SIG-M5 (cell line): ENCODE data around the gene MEGF11.

Source experiments
- DNase-seq: peaks from one replicate; lab custom pipeline; 2025; lab: John Stamatoyannopoulos, UW

Gene MEGF11

DNA sequence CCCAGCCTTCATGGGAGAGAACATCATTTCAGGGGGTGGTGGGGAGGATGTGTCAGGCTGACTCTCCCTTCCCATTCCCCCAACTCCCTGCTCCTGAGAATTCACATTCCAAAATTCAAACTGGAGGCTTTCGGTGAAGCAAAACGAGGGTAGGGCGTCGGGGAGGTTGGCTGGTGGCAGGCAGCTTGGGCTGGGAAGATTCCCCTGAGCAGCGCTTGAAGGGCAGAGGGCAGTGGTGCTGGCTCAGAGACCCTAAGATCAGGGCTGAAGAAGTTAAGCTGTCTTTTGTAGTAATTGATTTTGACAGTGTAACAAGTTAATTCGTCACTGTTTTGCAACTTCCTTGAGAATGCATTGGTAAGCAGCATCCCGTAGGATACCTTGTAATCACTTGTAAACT, 196.5 kb downstream of the MEGF11 start:
- no peak for DNase-seq

DNA sequence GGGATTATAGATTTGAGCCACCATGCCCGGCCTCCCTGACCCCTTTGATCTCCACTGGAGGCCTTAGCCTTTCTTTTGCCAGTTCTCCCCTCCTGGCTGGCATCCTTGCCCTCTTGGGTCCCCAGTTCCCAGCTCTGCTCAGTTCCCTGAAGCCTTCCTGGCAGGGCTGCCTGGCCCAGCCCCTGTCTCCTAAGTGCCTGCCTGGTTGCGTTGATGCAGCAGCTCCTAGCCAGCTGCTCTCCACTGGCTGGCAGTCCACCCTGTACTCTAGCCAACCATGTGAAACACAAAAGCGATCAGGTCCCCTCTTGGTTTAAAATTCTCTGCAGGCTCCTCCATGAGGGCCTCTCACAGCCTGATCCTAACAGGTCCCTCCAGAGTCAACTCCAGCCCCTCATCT, 199.6 kb downstream of the MEGF11 start:
- DNase-seq: no peak

DNA sequence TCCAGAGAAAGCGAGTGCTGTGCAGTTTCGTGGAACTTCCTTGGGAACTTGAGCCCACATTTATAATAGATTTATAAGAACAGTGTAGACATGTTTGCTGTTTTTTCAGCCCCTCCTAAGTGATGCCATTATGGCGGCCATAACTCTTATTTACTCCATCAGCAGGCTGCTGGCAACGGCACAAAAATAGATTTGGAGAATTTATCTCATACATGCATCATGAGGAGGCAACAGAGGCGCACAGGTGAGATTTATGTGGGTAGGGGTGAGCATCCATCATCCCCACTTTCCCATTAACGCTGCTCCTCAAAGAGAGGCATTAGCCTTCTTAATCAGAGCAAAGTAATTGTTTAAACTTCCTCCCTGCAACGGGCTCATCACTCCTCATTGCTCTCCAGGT, 201.7 kb downstream of the MEGF11 start:
- DNase-seq: no peak

- DNase-seq: no peak
These were observed 203.3 kb downstream of the MEGF11 start for GRCh38 chr15:66050264-66050663.

DNA sequence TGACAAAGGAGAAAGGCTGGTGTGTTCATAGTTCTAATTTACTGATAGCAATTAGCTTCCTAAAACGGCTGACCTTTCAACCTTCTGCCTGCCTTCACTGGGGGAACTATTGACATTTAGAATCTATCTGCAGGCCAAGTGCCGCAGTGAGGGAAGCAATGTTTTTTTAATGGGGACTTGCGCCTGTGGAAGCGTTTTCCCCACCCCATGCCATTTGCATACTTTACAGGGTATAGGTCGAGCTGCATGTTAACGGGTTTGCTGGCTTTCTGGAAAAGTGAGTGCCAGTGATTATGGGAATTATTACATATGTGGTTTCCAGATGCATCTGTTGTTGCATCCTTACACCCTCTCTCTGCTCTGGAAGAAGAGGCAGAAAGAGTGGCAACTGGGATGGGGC, 204.2 kb downstream of the MEGF11 start:
- DNase-seq: no peak

- no peak for DNase-seq
These were observed 206.1 kb downstream of the MEGF11 start for GRCh38 chr15:66047321-66048024.

GRCh38 chr15:66046751-66047150, 206.8 kb downstream of the MEGF11 start:
- no peak for DNase-seq

GRCh38 chr15:66046326-66046725, 207.2 kb downstream of the MEGF11 start:
- no peak for DNase-seq

DNA sequence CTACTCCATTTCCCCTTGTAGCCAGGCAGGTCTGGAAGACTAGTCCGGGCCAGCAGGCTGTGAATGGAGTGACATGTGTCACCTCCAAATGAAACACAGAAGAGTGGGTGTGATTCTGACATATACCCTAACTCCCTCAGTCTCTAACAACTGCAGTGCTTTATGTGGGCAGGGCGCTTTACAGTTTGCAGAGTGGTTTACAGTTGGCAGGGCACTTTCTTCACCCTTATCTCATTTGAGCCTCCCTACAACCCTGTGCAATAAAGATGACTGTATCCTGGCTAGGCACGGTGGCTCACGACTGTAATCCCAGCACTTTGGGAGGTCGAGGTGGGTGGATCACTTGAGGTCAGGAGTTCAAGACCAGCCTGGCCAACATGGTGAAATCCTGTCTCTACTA, 208.0 kb downstream of the MEGF11 start:
- DNase-seq: no peak

- DNase-seq: no peak
These were observed 208.7 kb downstream of the MEGF11 start for GRCh38 chr15:66044837-66045236.

- DNase-seq: no peak
These were observed 210.3 kb downstream of the MEGF11 start for GRCh38 chr15:66043264-66043663.

DNA sequence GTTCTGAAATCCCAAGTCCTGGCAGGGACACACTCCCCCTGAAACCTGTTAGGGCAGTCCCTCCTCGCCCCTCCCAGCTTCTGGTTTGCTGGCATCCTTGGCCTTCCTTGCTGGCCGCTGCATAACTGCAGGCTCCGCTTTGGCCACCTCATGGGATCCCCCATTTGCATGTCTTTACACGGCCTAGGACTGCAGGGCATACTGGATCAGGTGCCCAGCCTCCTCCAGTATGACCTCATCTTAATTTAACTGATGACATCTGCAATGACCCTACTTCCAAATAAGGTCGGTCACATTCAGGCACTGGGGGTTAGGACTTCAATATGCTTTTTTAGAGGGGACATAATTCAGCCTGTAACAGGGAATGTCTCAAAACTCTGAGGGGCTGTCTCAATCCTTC, 210.9 kb downstream of the MEGF11 start:
- DNase-seq: no peak

DNA sequence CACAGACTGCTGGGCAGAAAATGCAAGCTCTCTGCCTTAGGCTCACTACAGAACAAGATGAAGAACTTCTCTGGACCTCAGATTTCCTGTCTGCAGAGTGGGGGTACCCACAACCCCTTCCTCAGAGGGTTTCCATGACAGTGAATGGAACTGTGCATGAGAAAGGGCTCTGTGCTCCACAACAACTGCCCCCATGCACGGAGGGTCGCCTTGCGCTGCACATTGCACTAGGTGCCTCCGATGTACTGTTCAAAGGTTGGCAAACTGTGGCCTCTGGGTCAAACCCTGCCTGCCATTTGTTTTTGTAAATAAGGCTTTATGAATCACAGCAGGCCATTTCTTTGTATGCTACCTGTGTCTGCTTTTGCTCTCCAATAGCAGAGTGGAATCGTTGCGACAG, 212.3 kb downstream of the MEGF11 start:
- no peak for DNase-seq

DNA sequence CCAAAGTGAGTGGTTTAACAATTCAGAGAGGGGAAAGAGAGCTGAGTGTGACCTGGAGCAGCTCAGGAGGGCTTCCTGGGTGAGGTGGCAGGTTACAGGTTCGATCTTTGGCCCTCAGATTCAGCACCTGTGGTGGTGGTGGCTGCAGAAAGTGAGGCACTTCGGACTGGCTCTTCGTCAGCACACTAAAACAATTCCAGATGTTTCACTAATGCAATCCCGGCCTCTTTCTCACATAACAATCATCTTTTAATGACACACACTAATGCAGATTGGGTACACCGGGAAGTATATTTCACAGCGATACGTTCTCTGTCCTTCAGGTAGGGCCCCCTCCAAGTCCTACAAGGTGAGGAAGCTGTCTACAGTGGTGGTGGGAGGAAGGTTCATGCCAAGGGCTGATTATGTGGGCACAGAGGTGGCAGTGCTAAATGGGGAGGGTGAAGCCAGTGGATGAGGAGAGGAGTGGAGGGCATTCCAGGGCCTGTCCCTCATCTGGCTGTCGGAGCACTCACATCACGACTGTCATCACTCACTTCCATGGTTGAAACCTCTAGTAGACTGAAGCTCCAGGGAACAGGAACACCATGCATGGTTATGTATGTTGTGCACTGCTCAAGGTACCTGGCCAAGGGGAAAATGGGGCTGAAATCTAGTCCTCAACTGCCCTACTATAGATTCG, 213.2 kb downstream of the MEGF11 start:
- DNase-seq: no peak

DNA sequence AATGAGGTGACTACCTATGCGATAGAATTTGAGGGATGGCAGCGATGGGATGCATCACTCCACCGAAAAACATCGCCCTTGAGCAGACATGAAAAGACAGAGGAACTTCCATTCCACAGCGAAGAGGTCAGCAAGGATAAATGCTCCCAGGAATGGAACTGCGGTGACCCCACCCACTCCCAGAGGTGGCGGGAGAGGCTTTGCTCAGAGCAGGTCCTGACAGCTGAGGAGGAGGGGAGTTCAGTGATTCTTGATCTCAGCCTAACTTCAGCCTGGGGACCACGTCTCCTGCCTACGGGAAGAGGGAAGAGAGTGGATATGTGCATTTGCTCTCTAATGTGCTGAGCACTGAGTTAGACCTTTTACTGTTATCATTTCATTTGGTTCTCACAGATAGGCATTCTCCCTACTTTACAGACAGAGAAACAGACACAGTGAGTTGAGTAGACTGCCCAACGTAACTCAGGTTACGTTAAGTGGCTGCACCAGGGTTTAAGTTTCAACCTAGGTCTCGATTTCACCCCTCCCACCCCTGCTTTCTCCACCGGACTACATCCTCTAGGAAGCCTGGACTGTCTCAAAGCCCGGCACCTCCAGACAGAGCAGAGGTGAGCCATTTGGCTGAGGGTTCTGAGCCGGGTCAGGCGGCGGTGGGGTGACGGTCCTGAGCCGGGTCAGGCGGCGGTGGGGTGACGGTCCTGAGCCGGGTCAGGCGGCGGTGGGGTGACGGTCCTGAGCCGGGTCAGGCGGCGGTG, 214.3 kb downstream of the MEGF11 start:
- no peak for DNase-seq

GRCh38 chr15:66038387-66039116, 215.0 kb downstream of the MEGF11 start:
- no peak for DNase-seq

DNA sequence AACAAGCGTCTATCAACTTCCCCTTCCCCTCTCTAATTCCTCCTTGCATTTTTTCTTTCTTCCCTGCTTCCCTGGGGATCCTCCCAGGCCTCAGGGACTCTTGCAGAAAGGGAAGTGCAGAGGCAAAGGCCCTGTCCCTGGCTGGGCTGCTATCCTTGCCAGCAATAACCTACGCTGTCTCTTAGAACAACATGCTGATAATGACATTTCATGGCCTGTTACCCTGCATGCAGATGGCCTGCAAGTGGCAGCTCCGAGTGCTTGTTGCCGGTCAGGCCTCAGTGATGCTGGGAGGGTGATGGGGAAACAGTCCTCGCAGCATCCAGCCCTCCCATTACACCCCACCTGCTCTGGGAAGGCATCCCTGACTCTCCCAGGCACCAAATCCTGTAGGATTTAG, 216.7 kb downstream of the MEGF11 start:
- no peak for DNase-seq

- no peak for DNase-seq
These were observed 217.6 kb downstream of the MEGF11 start for GRCh38 chr15:66035901-66036300.

- no peak for DNase-seq
These were observed 220.4 kb downstream of the MEGF11 start for GRCh38 chr15:66033143-66033542.

- DNase-seq: no peak
These were observed 221.5 kb downstream of the MEGF11 start for GRCh38 chr15:66032006-66032405.

GRCh38 chr15:66030650-66031049, 222.9 kb downstream of the MEGF11 start:
- no peak for DNase-seq

DNA sequence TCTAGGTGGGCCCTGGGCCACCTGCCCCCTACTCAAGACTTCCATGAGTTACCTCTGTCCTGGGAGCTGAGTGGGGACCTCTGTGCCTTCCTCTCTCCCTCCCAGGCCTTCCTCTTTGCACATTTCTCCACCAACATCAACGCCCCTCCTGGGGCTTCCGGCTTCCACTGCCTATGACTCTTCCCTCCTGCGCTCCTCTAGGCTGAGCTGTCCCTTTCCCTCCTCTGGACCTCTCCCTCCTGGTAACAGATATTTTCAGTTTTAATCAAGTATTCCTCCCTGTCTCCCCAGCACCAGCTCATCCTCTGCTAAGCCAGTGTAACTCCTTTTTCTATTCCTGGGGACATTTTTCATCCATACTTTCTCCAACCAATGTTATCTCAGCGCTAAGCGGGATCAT, 223.9 kb downstream of the MEGF11 start:
- DNase-seq: no peak
